ENCODE measurements around the gene WDR7.

Gene WDR7

DNA sequence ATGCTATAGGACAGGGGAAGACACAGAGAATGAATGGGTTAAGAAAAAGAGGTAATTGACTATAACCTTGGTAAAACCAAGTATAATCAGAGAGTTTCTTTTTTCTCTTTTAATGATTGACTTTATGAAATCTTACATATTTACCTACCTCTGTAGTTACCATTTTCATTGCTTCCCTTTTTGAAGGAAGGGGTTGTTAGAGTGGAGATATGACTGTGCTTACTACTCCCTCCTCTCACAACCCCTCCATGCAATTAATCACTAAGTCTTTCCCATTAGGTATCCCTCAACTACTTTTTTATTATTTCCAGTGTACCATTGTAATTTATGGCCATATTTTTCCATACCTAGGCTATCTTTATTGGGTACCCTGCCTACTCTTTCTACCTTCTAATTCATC is 71.4 kb downstream of the WDR7 start:
- TF ChIP-seq ZNF274 (IDR thresholded peaks at IDR 0.05; ENCODE audit: low read depth, low read length) = no peak
- no peak overlapping the region for H3K4me3 ChIP-seq (ENCODE audit: low read length)

DNA sequence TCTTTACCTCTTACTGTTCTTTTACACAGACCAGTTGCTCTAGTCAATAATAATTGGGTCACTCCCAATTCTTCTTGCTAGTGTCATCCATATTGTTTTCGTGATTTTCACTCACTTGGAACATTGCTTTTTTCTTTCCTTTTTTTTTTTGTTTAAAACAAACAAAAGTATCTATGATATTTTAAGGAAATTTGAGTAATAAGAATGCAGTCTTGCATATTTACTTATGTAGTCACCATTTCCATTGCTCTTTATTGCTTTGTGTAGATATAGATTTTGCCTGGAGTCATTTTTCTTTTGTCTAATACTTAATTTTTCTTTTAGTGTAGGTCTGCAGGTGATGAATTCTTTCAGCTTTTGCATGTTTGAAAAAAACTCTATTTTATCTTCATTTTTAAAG is 71.9 kb downstream of the WDR7 start:
- no peak overlapping the region for H3K4me3 ChIP-seq (ENCODE audit: low read length)
- no peak for TF ChIP-seq ZNF274 (IDR thresholded peaks at IDR 0.05; ENCODE audit: low read depth, low read length)

DNA sequence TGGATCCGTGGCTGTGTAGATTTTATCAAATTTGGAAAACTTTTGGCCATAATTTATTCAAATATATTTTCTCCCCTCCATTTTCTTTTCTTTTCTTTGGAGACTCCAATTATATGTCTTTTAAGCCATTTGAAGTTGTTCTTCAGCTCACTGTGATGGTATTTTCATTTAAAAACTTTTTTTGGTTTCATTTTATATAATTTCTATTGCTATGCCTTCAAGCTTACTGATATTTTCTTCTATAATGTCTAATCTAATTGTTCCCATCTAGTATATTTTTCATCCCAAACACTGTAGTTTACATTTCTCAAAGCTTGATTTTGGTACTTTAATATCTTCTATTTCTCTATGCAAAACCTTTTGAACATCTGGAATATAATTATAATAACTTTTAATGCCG is 72.5 kb downstream of the WDR7 start:
- no peak for TF ChIP-seq ZNF274 (IDR thresholded peaks at IDR 0.05; ENCODE audit: low read depth, low read length)
- H3K4me3 ChIP-seq (ENCODE audit: low read length) = no peak overlapping the region

DNA sequence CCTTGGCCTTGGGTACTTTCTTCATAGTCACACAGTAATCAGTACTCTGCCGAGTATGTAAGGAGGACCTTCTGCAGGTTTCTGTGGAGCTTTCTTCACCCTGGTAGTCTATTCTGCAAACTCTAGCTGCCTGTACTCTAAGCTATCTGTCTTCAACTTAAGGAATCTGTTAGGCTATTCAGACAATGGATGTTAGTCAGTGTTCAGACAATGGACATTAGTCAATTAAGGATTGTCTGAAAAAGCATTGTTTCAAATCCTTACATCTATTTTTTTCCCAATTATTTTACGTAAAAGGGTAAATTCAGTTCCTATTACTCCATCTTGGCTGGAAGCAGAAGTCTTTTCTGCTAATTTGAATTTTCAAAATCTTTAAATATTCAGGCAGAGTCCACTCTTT is 75.7 kb downstream of the WDR7 start:
- H3K4me3 ChIP-seq (ENCODE audit: low read length) = no peak overlapping the region
- TF ChIP-seq ZNF274 (IDR thresholded peaks at IDR 0.05; ENCODE audit: low read depth, low read length) = no peak

DNA sequence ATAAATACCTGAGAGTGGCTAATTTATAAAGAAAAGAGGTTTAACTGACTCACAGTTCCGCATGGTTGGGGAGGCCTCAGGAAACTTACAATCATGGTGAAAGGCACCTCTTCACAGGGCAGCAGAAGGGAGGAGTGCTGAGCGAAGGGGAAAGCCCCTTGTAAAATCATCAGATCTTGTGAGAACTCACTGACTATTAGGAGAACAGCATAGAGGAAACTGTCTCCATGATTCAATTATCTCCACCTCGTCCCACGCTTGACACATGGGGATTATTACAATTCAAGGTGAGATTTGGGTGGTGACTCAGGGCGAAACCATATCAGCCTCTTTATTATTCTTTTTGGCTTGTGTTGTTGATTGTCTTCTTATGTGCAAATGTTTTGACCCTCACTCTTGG is 76.2 kb downstream of the WDR7 start:
- TF ChIP-seq ZNF274 (IDR thresholded peaks at IDR 0.05; ENCODE audit: low read depth, low read length) = no peak
- H3K4me3 ChIP-seq (ENCODE audit: low read length) = no peak overlapping the region

DNA sequence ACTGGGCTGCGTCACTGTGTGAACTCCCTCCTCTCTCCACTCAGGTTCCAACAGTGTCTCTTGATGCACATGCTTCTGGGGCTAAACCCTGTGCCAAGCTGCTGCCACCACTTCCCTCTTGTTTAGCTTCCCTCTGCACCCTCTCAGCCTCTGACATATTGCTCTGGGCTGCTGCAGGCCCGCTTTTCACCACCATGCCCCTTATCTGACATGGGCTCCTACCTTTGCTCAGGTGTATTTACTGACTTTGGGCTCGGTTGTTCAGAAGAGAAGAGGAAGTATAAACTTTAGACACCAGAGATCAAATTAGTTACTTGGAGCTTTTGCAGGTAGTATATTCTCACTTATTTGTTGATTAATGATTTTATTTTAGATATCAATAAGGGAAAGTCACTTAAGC is 77.6 kb downstream of the WDR7 start:
- TF ChIP-seq ZNF274 (IDR thresholded peaks at IDR 0.05; ENCODE audit: low read depth, low read length) = no peak
- H3K4me3 ChIP-seq (ENCODE audit: low read length) = no peak overlapping the region

DNA sequence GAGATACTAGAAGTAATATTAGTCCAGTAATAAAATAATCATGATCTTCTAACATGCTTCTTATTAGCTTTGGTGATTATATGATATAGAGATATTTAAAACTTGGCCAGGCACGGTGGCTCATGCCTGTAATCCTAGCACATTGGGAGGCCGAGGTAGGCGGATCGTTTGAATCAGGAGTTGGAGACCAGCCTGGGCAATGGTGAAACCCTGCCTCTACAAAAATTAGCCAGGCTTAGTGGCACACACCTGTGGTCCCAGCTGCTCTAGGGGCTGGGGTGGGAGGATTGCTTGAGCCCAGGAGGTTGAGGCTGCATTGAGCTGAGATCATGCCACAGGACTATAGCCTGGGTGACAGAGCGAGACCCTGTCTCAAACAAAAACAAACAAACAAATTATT is 87.0 kb downstream of the WDR7 start:
- TF ChIP-seq ZNF274 (IDR thresholded peaks at IDR 0.05; ENCODE audit: low read depth, low read length) = no peak
- H3K4me3 ChIP-seq (ENCODE audit: low read length) = no peak overlapping the region

DNA sequence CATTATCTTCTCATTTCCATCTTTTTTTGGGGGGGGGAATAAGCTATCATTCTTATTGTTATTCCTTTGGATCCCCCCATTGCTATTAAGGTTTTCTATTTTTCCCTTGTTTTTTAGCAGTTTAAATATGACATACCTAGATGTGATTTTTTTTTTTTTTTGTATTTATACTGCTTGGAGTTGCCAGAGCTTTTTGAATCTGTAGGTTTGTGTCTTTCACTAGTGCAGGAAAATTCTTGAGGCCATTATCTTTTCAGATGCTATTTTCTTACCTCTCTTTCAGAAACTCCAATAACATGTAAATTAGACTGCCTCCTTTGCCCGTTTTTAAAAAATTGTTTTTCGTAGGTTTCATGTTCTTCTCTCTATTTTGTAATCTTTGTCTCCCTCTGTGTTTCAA is 88.6 kb downstream of the WDR7 start:
- no peak for TF ChIP-seq ZNF274 (IDR thresholded peaks at IDR 0.05; ENCODE audit: low read depth, low read length)
- H3K4me3 ChIP-seq (ENCODE audit: low read length) = no peak overlapping the region

DNA sequence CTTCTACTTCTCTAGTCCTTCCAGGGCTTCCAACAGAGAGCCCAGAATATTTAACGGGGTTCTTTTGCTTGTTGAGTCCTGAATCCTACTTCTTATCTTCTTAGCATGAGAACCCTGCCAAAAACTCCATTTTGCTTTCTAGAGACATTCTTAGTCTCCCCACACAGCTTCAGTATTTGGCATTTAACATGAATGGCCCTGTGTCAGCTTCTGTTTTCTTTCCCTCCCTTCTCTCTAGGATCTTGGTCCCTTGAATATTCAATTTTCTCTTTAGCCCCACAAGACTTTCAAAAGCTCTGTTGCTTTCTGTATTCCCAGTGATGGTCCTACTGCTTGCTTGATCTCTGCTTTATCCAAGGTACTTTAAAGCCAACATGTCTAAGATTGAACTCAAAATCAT is 89.5 kb downstream of the WDR7 start:
- no peak overlapping the region for H3K4me3 ChIP-seq (ENCODE audit: low read length)
- no peak for TF ChIP-seq ZNF274 (IDR thresholded peaks at IDR 0.05; ENCODE audit: low read depth, low read length)

DNA sequence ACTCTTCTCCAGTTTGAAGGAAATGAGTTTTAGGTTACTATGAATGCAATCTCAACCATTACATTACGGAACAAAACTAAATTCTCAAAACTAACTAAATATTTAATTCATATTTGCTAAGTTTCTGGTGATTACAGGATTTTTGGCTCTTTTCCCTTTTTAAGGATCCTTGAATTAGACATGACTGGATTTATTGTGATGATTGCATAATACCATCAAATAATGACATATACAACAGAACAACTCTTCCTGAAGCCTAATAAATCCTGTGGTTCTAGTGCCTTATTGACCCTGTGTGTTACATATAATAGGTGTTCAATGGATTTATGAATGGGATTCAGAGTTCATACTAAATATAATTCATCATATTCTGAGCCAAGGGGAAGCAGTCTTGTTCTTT is 90.5 kb downstream of the WDR7 start:
- no peak for TF ChIP-seq ZNF274 (IDR thresholded peaks at IDR 0.05; ENCODE audit: low read depth, low read length)
- no peak overlapping the region for H3K4me3 ChIP-seq (ENCODE audit: low read length)

DNA sequence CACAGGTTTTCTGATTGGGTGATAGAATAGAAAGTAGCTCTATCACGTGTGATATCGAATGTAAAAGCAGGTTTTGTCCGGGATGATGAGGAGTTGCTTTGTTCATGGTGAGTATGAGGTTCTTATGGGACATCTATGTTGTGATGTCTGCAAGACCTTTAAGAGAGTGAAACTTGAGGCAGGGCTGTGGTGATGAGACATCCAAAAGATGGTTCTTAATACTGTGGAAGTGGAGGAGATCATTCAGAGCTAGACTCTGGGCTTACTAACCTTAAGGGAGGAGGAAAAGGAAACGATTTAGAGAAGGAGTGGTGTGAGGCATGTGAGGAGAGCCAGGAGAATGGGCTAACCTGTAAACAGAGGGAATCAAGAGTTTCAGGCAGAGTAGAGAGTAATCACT is 92.0 kb downstream of the WDR7 start:
- H3K4me3 ChIP-seq (ENCODE audit: low read length) = no peak overlapping the region
- no peak for TF ChIP-seq ZNF274 (IDR thresholded peaks at IDR 0.05; ENCODE audit: low read depth, low read length)

DNA sequence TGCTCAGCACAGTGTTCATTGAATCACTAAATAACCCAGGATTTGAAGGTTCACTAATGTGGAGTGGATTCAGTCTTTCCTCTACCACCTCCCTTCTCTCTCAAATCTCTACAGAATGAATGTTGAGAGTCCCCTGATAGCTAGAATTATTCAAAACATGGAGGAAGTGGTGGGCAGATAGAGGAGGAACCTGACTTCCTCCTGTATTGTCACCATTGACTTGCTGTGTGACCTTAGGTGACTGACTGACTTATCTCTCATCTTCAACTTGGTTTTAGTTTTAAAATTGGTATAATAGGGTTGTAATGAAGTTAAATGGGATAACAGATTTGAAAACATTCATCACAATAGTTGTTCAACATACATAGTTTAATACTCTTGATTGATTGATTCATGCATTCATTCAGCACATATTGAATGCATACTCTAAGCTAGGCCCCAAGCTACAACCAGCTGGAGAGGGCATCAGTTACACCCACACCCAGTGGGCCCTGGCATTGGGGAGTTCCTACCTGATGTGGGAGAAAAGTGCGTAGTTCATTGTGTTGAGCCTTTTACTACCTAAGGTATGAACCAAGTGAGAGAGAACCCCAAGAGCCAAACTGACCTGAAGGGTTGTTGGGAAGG is 96.0 kb downstream of the WDR7 start:
- TF ChIP-seq ZNF274 (IDR thresholded peaks at IDR 0.05; ENCODE audit: low read depth, low read length) = no peak
- H3K4me3 ChIP-seq (ENCODE audit: low read length) = no peak overlapping the region

DNA sequence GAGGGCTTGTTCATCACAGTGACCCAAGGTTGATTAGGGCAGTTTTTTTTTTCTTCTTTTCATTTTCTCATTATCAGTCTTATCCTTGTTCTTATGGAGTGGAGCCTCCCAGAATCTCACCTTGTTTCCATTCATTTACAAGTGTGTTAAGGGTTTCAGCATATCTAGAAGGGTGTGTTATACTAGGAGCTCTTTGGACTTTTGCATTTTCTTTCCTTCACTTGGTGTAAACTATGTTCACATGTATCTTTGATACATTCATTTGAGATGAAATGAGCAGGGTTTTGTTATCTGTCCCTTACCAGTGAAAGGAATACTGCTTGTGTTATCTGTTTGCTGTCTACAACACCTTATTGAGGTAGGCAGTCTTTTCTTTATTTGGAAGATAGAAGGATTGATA is 96.7 kb downstream of the WDR7 start:
- H3K4me3 ChIP-seq (ENCODE audit: low read length) = no peak overlapping the region
- no peak for TF ChIP-seq ZNF274 (IDR thresholded peaks at IDR 0.05; ENCODE audit: low read depth, low read length)

DNA sequence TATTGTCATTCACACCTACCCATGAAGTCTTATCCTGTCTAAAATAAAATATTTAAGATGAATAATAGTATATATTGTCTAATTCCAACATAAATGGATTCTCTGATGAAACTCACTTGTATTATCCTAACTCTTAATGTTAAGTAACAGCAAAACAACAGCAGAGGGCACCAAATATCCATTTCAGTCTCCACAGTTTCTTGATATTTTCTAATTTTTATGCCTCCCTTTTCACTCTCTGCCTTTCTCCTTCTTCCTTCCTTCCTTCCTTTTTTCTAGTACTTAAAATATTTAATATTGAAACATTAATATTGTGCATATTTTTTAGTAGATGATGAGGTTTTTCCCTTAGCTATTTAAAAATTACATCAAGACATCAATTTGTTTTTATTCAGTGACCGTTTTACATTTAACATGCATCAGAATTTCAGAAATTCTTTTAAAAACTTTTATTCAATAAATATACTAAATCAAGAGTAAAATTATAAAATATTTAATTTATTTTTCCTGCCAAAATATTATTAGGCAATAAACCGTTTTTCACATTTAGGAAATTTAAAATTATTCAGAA is 97.6 kb downstream of the WDR7 start:
- no peak for TF ChIP-seq ZNF274 (IDR thresholded peaks at IDR 0.05; ENCODE audit: low read depth, low read length)
- H3K4me3 ChIP-seq (ENCODE audit: low read length) = no peak overlapping the region

DNA sequence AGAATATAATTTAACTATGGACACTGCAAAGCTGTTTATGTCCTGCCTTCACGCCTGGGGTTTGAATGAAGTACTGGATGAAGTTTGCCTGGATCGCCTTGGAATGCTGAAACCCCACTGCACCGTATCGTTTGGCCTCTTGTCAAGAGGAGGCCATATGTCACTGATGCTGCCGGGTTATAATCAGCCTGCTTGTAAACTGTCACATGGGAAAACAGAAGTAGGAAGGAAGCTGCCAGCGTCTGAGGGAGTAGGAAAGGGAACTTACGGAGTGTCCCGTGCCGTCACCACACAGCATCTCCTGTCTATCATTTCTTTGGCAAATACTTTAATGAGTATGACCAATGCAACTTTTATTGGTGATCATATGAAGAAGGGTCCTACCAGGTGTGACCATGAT is 105.8 kb downstream of the WDR7 start:
- TF ChIP-seq ZNF274 (IDR thresholded peaks at IDR 0.05; ENCODE audit: low read depth, low read length) = no peak
- no peak overlapping the region for H3K4me3 ChIP-seq (ENCODE audit: low read length)

DNA sequence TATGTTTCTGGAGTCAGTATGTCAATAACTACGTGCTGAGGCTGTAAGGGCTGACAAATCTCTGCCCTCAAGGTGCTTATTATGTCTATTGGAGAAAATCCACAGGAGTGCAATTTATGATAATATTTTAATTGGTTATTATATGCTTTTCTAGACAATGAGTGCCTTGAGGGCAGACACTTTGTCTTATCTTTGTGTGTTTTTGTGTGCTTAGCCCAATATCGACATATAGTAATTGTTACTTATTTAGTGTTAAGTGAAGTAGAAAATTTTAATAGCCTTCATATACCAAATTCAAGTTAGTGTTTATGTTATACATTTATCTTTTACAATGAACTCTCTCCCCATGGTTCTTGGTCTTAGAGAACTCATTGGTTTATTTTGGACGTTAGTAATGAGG is 118.9 kb downstream of the WDR7 start:
- no peak overlapping the region for H3K4me3 ChIP-seq (ENCODE audit: low read length)
- no peak for TF ChIP-seq ZNF274 (IDR thresholded peaks at IDR 0.05; ENCODE audit: low read depth, low read length)
